ENCODE results near the gene FDCSP.
"Not testable (repeated sequence)": the region's sequence is repeated elsewhere in the genome, so short reads cannot be mapped to it uniquely, and the experiment has no call there.

FDCSP gene

DNA sequence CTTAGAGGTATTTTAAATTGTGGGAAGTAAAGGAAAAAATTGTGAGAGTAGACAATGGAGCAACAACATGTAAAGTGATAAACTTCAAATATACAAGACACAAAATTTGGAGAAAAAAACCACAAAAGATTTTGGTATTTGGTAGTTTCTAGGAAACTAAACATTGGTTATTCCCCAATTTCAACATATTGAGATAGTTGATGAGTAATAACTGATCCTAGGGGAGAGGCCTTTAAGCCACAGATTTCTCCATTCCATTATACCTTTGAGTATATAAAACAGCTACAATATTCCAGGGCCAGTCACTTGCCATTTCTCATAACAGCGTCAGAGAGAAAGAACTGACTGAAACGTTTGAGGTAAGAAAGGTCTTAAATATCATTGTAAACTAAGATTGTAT, at the start of gene FDCSP:
TSS of gene FDCSP (plus strand) at position 301 of the 400 bp plus-strand sequence. CDS start 5,071 bp downstream, outside the sequence.
- no peak for DNase-seq (ENCODE audit: low read depth)

- DNase-seq (ENCODE audit: low read depth): no peak
These were observed 48.8 kb upstream of the FDCSP start for GRCh38 chr4:70177090-70177489.

GRCh38 chr4:70178075-70178660, 47.8 kb upstream of the FDCSP start:
- no peak for DNase-seq (ENCODE audit: low read depth)

DNA sequence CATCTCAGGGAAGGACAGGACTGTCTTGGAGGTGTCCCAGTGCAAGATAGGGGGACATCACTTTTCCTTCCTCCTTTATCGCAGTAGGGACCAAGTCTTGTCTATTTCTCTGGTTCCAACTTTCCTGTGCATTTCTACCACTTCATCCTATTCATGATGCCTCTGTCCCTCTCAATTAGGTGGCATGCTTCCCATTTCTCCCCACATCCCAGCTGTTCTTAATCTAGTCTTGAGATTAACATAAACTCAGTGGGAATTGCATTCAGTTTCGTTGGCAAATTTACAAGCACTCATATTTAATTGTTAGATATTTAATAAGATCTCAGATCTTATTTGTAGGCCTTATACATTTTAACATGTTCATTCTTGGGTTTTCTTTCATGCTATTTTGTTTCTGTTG, 46.1 kb upstream of the FDCSP start:
- DNase-seq (ENCODE audit: low read depth): no peak

GRCh38 chr4:70181864-70182263, 44.1 kb upstream of the FDCSP start:
- no peak for DNase-seq (ENCODE audit: low read depth)

- no peak for DNase-seq (ENCODE audit: low read depth)
These were observed 43.3 kb upstream of the FDCSP start for GRCh38 chr4:70182517-70183167.

DNA sequence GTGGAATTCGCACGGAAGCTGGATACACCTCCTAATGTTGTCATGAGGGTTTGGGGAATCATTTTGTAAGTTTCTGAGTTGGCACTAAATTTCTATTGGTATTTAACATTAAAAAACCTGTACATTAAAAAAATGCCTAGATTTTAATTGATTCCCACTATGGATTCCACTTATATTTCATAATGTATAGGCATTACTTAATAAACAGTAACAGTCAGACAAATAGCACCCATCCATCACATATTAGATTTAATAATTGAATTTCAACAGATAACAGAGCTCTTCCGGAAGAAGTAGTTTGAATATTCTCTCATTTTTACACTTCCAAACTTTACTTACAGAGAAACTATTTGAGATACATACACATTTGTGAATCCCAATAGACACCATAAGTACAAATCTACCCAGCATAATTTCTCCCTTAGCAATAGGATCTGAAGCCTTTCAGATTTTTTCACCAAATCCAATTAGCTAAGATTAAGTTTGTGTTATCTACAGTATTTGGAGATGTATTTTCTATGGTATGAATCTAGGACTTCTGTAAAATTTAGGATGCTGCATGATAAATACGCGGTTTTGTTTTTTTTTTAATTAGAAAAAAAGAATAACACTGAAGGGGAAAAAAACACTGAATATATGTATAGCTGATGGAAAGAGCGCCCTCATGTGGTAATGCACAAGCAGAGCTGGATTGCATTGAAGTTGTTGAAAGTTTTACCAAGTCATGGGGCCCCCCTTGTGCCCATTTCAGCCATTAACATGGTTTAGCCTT, 42.6 kb upstream of the FDCSP start:
- no peak for DNase-seq (ENCODE audit: low read depth)

- no peak for DNase-seq (ENCODE audit: low read depth)
These were observed 42.0 kb upstream of the FDCSP start for GRCh38 chr4:70183940-70184246.

DNA sequence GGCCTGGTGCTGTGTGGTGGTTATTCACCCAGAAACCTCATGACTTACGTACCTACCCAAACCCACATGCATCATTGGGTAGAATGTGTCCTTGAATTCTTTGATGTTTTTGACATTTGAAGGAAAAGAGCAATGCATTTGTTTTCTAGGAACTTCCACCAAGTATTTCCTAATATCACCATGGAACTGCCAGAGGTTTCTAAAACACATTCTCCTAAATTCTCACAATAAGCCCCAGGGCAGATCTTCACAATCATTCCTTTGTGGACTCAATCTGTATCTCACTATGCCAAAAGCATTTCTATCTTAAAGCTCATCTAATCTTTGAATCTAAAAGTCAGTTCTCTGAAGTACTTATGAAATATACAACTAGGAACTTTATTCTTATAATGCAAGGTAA, 38.7 kb upstream of the FDCSP start:
- DNase-seq (ENCODE audit: low read depth): no peak

DNA sequence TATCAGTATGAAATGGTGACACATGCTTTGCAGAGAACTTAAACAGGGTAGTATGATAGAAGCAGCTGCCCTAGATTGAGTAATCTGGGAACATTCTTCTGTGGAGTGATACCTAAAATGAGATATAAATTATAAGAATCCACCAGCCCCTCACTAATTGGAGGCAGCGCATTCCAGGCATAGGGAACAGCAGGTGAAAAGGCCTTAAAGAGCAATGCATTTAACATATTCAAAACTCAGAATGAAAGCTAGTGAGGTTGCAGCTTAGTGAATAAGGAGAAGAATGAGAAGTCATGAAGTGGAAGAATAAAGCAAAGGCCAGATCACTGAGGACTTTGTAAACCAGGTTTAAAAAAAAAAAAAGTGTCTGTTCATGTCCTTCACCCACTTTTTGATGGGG, 35.3 kb upstream of the FDCSP start:
- DNase-seq (ENCODE audit: low read depth): no peak

DNA sequence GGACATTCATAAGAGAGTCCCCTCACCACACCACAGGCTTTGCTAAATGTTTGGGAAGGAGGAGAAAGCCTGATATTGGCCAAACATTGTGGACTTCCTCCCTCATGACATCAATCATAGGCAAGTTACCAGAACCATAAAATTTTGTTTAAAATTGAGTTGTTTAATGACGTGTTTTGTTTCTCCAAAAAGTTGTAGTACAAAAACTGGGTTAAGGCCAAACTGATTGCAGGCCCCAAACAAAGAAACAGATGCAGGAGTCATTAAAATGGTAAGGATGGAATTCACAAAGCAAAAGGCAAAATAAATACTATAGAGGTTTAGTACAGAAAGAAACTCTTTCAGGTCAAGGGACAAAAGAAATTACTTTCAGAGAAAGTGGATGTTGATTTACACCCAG, 34.3 kb upstream of the FDCSP start:
- no peak for DNase-seq (ENCODE audit: low read depth)

DNA sequence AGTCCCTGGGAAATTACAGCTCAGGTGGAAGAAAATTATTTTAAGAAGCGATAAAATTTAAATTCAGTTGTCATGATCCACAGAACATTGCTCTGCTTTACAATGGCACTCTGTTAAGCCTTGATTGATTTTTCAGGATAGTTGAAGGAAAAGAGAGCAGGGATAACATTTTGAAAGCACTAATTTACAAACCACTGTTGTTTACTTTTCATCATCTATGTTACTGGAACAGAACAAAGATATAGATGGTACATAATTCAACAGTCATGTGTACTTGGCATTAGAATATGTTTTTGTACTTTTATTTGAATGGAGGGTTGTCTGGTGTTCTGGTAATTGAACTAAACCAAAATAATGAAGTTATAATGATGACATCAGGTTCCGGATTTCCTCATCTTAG, 33.0 kb upstream of the FDCSP start:
- no peak for DNase-seq (ENCODE audit: low read depth)

DNA sequence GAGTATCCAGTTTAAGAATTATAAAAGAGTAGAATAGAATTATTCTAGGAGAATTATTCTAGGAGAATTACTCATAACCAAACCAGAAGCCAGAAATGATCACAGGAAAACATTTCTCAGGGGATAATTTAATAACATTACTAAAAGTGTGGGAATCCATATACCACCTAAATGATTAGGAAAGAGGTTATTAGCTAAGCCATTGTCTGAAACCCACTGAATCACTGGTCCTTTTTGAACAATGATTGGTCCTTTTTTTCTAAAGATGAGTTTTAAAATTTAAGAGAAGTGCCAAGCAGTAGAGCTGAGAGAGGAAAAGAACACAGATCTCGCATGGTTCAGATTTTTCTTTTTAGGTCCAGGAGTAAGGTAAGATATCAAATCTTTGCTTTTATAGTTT, 30.5 kb upstream of the FDCSP start, which contains the start of gene ODAM:
TSS of gene ODAM (plus strand) at position 301 of the 400 bp plus-strand sequence. CDS start 819 bp downstream, outside the sequence.
- no peak for DNase-seq (ENCODE audit: low read depth)

DNA sequence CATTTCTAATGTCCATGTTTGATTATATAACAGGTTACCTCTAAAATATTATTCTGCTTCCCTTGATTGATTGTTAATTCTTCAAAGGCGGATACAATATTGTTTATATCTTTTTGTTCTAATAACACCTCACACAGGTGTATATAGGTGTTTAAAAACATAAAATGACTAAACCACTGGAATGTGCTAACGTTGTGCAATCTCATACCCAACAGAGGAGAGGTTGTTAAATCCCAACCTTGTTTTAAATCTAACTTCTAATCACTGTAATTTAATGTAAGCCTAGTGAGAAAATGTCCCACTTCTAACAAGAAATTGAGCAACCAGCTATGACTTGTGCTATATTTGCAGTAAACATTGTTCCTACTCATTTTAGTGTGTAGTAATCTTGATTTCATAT, 29.1 kb upstream of the FDCSP start:
- no peak for DNase-seq (ENCODE audit: low read depth)

DNA sequence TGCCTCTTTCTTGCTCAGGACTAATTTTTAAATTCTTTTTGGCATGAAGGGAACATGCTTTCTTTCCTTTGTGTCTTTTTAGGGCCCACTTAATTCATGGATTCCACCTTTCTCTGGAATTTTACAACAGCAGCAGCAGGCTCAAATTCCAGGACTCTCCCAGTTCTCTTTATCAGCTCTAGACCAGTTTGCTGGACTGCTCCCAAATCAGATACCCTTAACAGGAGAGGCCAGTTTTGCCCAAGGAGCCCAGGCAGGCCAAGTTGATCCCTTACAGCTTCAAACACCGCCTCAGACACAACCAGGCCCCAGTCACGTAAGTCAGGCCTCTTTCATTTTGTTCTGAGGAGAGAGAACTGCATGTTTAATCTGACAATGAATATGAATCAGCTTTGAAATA, 28.1 kb upstream of the FDCSP start:
- no peak for DNase-seq (ENCODE audit: low read depth)

DNA sequence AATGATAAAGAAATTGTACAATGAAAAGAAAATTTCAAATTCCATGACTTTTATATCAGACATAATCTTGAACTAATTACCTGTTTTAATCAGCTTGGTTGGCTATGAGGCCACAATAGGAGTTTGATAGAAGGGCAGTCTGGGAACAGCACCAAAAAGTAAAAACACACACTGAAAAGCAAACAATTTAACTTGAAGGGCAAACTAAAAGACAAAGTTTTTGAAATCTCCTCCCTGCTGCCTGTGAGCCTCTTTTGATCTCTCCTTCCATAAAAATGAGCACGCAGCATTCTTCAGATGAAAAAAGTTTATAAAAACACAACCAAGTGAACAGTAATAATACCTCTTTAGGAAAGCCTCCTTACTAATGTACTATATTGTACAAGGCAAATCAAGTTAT, 22.3 kb upstream of the FDCSP start:
- DNase-seq (ENCODE audit: low read depth): no peak

DNA sequence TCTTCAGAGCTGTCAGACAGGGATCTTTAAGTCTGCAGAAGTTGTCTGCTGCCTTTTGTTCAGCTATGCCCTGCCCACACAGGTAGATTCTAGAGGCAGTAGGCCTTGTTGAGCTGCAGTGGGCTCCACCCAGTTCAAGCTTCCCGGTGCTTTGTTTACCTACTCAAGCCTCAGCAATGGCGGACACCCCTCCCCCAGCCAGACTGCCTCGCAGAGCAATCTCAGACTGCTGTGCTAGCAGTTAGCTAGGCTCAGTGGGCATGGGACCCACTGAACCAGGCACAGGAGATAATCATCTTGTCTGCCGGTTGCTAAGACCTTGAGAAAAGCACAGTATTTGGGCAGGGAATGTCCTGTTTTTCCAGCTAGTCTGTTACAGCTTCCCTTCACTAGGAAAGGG, 13.2 kb upstream of the FDCSP start:
- DNase-seq (ENCODE audit: low read depth): not testable (repeated sequence)

DNA sequence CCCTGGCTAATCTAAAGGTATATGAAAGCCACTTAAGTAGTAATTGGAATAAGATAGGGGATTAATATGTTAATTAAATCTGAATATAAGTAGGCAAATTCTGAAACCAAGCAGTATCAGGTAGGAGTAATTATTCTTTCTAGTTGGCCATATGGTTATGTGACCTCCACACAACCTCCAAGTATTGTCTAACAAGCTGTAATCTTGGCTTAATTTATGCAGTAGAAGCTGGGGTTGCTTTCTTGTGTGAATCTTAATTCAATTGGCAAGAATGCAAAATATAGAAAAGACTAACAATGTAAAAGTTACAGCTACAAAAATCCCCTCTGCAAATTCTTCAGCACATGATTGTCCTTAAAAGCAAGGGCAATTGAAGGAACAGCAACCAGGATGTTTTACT, 9.8 kb upstream of the FDCSP start:
- not testable (repeated sequence) for DNase-seq (ENCODE audit: low read depth)

DNA sequence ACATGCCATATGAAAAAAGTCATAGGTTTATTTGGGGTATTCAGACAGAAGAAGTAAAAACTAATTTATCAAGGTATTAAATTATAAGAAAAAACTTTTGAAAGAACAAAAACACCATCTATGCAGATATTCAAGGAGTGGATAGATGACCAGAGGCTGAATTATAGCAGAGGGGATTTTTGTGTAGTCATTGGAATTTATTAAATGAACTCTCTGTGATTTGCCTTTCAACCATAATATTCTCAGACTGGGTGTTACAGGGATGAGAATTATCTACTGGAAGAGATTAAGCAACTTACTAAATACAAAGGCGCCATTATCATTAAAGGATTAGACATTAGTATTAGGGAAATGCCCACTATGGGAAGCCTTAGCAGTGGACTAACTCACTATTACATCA, 9.4 kb upstream of the FDCSP start:
- DNase-seq (ENCODE audit: low read depth): not testable (repeated sequence)

GRCh38 chr4:70221389-70221788, 4.5 kb upstream of the FDCSP start:
- DNase-seq (ENCODE audit: low read depth): not testable (repeated sequence)

GRCh38 chr4:70221818-70222217, 4.1 kb upstream of the FDCSP start:
- DNase-seq (ENCODE audit: low read depth): not testable (repeated sequence)

- no peak for DNase-seq (ENCODE audit: low read depth)
These were observed 10.2 kb downstream of the FDCSP start for GRCh38 chr4:70236125-70236524.

GRCh38 chr4:70239131-70239883, 13.4 kb downstream of the FDCSP start:
- no peak for DNase-seq (ENCODE audit: low read depth)

Measured in activated T-cell treated with anti-CD3 and anti-CD28 coated beads for 48 hours (primary cell).